ENCODE results near the gene RPTOR.
A peak's percentile ranks its signal among the peaks of the same experiment; 100 is the strongest.

Gene RPTOR

DNA sequence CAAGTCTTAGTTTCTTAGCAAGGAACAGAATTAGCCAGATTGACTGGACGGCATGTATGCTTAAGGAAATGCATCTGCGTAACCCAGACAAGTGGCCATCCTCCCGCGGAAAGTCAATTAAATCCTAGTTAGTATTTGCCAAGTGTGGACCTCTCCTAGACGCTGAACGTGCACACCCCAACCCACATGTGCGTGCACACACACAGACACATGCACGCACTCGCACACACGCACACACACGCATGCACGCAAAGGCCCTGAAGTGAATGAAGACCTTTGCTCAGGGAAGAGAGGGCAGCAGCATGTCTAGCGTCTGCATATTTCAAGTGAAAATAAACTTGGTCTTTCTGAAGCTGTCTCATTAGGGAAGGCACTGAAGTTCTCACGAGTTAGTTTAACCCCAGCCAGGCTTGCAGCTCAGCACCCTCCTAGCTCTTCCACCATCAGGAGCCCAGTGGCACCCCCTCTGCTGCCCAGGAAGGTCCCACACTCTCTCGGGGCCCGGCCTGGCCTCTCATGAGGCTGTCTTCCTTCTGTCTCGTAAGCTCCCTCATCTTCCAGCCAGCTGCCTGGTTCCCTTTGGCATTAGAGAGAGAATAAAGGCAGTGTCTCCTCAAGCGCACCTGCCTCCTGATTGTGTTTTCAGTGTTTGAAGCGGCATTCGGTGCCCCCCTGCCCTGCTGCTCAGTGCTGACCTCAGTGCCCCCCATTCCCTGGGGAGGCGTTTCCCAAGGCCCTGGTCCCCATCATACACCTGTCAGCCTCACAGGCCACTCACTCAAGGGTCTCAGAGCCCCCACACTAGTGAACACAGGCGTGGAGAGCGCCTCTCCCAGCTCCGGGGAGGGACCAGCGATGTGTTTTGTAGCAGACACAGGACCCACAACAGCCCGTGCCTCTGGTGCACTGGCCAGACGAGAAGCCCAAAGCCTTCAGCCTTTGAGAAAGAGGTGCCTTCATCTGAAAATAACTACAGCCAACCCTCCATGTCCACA is 394.8 kb downstream of the RPTOR start:
- no peak for DNase-seq

DNA sequence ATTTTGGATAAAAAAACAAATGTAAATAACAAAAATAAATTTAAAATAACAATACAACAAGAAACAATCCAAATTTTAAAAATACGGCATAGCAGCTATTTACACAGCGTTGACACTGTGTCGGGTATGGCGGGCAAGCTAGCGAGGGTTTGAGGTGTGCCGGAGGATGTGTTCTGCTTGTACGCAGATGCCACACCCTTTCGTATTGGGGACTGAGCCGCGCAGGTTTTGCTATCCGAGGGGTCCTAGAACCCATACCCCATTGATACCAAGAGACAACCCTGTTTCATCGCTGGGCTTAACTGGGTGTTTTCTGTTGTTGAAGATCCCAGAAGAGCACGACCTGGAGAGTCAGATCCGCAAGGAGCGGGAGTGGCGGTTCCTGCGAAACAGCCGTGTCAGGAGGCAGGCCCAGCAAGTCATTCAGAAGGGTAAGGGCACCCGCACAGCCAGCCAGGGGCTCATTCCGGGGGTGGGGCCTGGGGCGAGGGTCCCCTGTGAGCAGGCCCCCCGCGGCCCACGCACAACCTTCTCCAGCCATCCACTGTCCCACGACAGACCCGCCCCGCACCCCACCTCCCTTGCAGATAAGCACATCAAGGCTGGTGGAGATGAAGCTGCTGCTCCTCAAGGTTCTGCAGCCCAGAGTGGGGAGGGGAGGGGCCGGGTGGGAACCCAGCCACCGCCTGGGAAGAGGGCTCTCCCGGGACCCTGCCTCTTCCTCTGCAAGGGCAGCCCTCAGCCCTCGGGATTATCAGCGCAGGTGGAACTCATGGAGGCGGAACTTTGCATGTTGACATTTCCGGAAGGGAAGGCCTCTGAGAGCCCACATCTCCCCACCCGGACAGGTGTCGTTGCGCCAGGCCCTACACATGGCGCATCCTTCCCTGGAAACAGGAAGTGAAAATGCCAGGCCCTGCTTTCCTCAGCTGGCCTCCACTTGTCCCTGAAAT is 395.8 kb downstream of the RPTOR start:
- peak in 1 of 2 donors; percentile 15 for DNase-seq

DNA sequence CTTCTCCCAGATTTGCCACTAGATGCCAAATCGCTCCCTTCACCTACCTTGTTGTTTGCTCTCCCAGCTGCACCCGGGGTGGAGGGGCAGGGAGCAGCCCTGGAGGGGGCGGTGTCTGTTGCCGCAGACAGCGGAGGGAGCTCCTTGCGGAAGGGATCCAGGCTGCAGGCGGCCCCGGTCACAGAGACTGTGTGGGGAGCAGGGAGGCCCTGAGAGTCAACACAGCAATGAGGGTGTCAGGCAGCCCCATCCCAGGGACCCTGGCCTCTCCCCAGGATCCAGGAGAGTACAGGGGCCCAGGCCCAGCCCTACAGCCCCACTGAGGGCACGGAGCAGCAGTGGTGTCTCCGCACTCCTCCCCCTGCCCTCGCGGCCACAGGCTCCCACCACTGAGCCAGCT is 396.5 kb downstream of the RPTOR start:
- DNase-seq: no peak

DNA sequence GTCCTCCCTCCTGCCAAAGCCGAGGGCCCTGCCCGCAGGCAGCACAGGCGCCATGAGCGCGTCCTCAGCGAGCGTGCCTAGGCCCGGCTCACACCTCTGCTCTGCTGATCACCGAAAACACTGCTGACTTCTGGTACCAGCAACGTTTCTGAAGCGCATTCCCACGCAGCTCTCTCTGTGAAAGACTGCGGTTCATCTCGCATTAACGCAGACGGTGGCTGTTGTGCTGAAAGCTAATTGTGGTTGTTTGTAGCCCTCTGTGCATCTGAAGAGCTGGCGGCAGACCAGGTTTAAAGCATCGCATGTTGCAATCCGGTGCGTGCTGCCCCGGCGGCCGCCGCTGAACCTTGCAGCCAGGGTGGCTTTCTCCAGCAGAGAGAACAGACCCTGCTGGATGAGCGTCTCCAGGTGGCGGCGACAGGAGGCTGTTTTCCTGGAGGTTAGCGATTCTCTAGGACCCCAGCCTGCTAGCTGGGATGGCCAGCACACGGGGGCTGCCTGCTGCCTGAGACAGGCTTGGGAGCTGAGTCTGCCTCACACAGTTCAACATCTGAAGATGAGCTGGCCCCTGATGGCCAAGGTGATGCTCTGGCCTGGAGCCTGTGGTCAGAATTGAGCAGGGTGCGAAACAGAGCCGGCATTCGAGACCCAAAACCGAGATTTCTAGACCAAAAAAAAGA is 397.2 kb downstream of the RPTOR start:
- DNase-seq: no peak

DNA sequence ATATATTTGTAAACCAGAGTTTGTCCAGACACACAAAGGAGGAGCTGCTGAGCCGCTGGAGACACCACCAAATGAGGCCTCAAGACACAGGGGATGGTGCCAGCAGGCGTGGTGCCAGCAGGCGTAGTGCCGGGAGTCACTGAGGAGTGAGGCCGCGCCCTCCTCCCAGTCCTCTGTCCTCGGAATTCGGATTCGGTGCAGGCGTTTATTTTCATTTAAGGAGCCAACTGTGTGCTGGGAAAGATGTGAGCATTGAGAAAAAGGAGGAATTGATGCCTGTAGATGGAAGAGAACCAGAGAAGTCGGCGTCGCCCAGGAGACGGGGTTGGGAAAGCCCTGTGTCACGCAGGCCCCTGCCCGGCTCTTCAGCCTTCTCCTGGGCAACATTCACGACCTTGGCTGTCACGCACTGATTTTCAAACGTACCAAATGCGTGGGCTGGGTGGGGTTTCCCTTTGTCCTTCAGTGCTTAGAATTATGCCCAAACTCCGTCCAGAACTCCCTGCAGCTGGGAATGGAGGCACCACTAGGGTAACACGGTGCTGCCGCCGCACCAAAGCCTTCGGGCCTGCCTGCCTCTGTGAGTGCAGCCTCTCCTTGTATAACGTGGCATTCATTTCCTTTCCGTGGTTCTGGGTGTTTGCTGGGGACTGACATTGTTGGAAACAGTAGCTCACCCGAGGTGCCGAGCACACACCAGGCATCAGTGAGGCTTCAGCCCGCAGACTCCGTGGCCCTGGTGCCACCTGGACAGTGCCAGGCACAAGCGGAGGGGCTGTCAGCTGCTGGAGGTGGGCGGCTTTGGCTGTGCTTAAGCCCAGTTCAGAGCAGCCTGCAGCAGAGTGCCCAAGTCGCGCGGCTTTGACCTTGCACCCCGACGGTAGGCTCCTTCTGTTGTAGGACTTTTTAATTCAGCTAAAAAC is 398.0 kb downstream of the RPTOR start:
- no peak for DNase-seq

DNA sequence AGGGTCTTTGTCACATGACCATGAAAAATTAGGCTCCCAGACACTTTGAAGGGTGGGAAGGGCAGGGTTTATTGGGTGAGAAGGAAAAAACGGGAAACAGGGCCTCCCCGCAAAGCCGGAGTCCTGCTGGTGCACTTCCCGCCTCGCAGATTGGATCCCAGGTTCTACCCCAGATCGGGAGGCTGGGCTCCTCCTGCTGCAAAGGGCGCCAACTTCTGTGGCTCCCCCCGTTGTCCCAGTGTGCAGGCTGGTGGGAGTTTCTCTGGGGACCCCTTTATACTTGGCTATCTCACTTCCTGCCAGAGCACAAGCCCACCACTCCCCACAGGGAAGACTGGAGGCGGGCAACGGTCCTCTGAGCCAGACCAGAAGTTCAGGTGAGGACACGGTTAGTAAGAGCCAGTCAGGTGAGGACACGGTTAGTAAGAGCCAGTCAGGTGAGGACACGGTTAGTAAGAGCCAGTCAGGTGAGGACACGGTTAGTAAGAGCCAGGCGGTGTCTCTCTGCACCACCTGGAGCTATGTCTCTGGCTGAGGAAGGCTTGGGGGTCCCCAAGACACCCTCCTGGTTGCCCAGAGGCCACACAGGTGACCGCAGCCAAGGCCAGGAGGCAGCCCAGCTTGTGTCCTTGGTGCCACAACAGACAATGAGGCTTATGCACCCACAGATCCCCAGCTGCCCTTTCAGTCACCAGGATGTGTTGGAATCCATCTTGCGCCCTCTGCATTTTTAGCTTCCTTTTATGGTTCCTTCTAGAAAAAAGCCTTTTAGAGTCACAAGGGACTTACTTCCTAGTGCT is 398.9 kb downstream of the RPTOR start:
- DNase-seq: no peak

DNA sequence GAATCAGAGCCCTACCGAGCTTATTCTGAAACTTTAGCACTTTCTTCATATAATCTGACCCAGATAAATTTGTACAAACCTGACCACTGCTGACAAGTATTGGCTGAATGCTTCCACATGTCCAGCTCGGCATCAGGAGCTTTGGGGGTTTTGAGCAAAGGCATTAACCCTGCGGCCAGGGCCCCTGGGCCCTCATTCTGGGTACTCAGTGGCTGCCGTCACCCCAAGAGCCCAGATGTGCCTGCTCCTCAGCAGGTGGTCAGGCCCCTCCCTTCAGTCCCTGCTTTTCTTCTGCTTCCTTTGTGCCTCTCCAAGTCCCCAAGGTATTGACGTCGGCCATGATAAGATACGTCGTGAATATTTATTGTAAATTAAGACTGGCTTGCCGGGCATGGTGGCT is 399.7 kb downstream of the RPTOR start:
- DNase-seq: no peak

DNA sequence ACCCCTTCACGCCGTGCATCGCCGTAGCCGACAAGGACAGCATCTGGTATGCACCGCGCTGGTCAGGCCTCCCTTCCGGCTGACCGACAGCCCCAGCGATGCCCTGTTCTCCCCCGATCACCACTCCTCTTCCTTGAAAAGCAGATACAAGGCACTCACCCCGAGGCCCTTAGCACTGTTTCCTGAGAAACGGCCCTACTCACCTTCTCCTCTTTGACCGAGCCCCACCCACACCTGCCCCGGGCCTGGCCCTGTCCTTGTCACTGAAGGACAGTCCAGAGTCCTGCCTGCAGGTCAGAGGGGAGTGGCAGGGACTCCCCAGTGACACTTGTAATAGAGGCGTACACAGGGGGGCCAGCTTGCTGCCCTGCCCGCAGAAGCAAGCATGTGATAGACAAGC is 401.1 kb downstream of the RPTOR start:
- no peak for DNase-seq

DNA sequence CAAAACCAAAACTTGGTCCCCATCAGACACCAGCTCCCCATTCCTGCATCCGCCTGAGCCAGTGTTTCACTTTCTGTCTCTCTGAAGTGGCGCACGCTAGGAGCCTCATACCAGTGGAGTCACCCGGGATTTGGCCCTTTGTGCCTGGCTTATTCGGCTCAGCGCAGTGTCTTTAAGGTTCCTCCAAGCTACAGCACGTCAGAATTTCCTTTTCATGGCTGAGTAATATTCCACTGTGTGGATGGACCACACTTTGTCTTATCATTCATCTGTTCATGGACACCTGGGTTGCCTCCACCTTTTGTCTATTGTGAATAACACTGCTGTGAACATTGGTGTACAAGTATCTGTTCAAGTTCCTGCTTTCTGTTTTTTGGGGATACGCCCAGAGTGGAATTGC is 401.8 kb downstream of the RPTOR start:
- DNase-seq: no peak

DNA sequence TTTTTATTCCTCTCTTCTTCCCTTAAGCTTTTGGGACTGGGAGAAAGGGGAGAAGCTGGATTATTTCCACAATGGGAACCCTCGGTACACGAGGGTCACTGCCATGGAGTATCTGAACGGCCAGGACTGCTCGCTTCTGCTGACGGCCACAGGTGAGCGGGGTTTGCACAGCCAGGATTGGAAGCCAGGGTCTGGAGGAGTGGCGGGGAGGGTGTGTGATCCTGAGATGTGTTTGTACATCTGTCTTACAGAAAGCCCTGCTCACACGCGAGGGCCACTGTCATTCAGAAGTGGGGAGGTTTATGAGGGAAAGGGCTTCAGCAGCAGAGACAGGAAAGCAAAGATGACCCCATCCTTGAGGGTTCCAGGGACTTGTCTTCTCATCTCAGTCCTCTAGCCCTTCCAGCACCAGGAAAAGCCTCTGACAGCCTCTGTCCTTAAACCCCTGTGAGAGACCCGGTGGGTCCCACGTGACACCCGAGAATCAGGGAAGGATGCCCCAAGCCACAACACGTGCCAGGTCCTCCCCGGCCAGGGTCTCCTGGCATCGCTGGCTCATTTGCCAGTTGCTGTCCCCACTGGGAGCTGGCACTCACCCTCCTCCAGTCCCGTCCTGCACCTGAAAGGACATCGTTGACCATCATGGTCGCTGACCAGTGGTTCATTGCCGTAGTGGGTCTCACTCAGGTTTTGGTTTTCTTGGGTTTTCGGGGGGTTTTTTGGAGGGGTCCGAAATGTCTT is 402.7 kb downstream of the RPTOR start:
- DNase-seq: no peak

DNA sequence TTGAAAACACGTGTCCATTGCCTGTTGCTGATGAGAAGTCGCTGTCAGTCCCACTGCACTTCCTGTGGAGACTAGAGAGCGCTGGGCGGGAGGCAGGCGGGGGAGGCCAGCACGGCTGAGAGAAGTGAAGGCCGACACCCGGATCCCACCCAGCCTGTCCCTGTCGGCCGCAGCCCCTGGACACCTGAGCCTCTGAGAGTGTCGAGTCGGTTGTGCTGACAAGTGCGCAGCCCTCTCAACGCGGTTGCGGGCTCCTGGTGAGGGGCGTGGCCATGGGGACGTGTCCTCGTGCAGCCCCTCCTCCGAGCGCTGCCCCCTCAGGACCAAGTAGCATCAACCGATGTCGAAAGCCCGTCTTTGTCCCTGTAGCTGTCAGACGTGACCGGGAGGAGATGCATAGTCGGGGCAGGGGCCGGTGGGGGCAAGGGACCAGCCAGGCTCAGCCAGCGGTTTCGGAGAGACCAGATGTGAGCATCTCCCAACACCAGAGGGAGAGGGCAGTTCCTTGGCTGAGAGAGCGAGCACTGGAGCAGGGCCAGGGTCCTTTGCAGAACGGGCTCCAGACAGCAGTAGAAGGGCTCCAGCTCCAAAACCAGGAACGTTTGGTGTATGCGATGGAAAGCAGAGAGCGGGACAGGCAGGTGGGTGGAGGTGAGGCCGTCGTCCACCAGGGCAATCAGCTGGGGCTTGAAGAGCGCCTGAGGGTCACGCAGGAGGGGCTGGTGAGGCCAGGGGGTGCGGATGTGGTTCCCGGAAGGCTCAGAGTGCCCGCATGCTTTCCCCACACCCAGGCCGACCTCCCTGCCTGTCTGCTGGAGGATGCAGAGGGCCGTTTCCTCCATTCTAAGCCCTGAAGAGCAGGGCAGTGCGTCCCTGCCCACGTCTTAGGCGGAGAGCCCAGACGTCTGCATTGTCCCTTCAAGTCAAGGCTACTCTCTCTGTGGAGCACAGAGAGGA is 403.7 kb downstream of the RPTOR start:
- no peak for DNase-seq

DNA sequence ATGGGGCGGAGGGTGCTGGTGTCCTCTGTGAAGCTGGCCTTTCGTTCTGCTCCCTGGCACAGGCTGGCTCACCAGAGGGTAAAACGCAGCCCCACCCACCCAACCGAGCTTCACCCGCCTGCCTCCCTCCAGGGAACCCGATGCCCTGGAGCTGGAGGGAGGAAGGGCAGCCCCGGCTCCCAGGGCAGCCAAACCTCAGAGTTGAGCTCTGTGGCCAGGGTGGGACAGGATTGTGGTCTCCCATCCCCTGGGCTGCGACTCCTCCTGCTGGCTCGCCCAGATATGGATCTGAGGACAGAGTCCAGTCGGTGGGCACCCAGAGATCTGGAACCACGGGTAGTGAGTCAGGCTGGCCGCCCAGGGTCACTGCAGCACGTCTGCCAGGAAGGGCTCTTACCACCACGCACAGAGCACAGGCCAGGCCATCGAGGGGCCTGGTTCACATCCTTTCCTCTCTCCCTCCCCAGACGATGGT is 404.4 kb downstream of the RPTOR start:
- DNase-seq: no peak

DNA sequence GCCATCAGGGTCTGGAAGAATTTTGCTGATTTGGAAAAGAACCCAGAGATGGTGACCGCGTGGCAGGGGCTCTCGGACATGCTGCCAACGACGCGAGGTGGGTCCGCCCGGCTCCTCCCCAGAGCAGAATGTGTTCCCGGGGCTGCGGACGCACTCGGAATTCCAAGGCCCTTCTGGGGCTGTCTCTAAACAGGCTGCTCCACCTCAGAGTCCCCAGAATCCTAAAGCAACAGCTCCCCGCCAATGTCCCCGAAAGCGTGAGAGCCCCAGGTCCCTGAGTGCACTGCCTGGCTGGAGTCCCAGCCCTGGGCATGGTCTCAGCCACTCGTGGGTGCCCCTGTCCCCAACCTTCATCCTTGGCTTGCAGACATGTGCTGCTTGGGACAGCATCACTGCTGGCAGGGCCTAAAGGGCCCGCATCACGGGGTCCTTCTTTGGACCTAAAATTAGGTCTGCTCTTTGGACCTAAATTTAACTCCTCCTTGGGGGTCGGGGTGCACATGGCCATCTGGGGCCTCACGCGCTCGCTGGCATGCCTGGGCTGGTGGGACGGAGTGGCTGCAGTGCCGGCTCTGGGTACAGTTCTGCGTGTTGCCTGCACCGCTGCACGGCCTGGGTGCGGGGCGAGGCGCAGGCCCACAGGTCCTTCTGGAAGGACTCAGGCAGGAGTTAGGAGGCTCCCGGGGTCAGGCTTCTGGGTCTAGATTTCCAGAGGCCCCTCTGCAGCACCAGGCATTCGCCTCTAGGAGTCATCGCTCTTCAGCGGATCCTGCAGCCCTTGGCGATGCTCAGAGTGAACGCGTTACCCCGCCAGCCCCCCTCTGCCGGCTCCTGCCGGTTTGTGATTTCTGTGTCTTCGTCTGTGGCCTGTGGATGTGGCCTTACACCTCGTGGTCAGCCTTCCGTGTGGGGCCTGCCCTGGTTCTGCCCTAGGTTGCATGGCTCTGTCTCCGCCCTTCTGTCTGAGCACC is 405.1 kb downstream of the RPTOR start:
- DNase-seq: no peak

DNA sequence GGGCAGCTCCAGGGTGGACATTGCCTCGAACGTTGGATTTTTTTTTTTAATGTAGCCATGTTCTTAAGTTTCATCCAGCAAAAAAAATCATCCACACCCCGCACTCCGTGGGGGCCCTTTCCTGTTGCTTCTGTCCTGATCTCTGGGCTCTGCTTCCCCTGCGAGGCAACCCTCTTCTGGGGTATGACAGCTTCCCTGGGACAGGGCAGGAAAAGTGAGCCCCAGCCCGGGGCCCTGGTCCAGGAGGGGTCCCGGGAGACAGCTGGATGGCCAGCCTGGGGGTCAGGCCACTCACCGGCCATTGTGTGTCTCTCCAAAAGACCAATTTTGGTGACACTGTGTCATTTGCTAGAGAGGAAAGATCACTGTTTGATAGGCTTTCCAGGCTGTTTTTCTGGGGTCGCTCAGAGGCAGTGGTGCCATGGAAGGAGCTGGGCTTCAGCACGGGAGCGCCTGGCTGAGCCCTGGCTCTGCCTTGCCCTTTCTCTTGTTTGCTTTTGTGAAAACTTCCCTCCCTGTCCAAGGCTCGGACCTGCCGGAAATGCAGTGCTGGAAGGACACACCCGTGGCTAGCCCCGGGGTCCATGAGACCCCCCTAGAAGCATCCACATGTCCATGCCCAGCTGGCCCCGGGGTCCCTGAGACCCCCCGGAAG is 406.0 kb downstream of the RPTOR start:
- no peak for DNase-seq

DNA sequence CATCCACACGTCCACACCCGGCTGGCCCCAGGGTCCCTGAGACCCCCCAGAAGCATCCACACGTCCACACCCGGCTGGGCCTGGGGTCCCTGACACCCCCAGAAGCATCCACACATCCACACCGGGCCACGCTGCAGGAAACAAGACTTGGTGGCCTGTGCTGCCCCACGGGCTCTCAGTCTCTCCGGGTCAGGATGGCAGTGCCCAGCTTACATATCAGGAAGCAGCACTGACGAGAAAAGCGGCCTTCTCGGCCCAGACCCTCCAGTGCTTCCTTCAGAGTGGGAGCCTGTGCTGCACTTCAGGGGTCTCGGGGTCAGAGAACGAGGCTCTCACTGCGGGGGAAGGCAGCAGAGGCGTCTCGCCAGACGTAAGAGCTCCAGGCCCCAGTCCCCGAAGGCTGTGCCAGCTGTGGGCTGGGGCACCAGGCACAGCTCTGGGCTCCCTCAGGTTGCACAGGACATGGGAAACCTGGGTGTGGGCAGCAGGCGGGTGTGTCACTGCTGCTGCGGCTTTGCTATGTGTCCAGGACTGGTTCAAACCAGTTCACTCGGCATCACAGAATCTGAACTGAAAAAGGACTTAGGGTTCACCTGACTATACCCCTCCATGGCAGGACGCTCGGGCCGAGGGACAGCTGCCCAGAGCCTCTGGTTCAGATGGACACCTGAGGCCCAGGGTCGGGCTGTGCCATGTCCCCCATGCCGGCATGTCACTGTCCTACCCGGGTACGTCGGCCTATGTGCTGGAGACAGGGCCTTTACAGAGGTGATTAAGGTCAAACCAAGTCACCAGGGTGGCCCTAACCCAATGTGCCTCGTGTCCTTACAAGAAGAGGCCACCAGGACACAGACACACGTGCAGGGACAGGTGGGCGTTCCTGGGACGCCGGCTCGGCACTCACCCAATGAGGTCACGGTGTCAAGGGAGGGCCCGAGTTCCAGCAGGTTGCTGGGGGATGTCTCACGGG is 406.8 kb downstream of the RPTOR start:
- no peak for DNase-seq

DNA sequence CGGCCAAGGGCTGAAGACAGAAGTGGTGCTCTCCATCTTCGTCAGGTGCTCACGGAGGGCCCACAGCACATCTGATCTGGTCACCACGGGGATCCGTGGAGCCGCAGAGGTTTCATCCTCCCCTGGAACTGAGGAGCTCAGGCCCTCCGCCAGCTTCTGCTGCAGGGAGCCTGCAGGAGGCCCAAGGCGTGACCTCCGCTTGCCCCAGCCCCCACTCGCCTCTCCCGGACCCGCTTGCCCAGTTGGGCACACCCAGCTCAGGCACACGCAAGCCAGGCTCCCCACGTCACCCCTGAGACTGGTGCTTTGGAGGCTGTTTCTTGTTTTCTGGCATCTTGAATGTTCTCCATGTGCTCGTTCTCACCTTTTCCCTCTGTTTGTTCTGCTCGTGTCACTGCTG is 407.7 kb downstream of the RPTOR start:
- no peak for DNase-seq

Data from CD4-positive, alpha-beta T cell treated with Interleukin-1 beta for 1 hour (primary cell).